ENCODE results near the gene AKR1E2.

Gene AKR1E2

DNA sequence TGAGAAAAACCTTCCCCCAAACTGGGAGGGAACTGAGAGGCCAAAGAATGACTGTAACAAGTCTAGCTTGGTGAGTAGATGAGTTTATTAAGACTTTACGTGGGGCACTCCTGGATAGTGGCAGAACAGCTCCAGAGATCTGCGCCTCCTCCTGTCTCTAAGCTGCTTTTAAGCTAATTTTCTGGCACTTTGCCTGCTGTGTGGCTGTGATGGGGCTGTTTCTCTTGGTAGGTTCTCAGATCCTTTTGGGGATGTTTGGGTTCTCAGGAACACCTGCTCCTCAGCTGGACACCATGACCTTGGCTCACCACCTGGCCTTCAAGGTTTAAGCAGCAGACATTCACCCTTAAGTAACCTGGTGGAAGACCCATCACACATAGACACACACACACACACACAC is 68.3 kb downstream of the AKR1E2 start:
- no peak for DNase-seq (ENCODE audit: low read depth in 2 of 2)
